ENCODE data around the gene ATF2.

GRCh38 chr2:175158894-175159293 lies 9.1 kb downstream of the ATF2 start:
- no peak for TF ChIP-seq CTCF (IDR thresholded peaks at IDR 0.05; ENCODE audit: extremely low read depth in 1 of 2, insufficient read depth in 1 of 2, low read depth in 1 of 2, low read length in 2 of 2)
- TF ChIP-seq EZH2 (IDR thresholded peaks at IDR 0.05; ENCODE audit: borderline replicate concordance, low read depth, low read length, severe bottlenecking), result no peak
- TF ChIP-seq MAX (IDR thresholded peaks at IDR 0.05; ENCODE audit: insufficient read depth, insufficient read length), result no peak

All from endothelial cell of umbilical vein (primary cell).